Nephron progenitor cell (in vitro differentiated cells): ENCODE data around the gene SEC61A1.
A peak's percentile ranks its signal among the peaks of the same experiment; 100 is the strongest.

Experiments
- DNase-seq: peaks from one replicate; pipeline ENCODE4 v3.0.0; 2021
- H3K27ac Mint-ChIP-seq: 2 replicates; pipeline ENCODE4 v1.8.0; 2021; ENCODE audit warnings: mild to moderate bottlenecking, moderate library complexity, mixed read lengths
- H3K27me3 Mint-ChIP-seq: 2 replicates; pipeline ENCODE4 v1.8.0; 2021; ENCODE audit warnings: mild to moderate bottlenecking, low read depth, mixed read lengths; ENCODE audit not compliant: poor library complexity
- H3K36me3 Mint-ChIP-seq: 2 replicates; pipeline ENCODE4 v1.8.0; 2021; ENCODE audit warnings: low read depth, mixed read lengths
- H3K4me1 Mint-ChIP-seq: 2 replicates; pipeline ENCODE4 v1.8.0; 2021; ENCODE audit warnings: mixed read lengths
- H3K4me3 Mint-ChIP-seq: 2 replicates; pipeline ENCODE4 v1.8.0; 2021; ENCODE audit warnings: mild to moderate bottlenecking, moderate library complexity, mixed read lengths
- H3K9me3 Mint-ChIP-seq: 2 replicates; pipeline ENCODE4 v1.8.0; 2021; ENCODE audit warnings: mild to moderate bottlenecking, moderate library complexity, mixed read lengths
- TF ChIP-seq, protein P1 (sequence below): fragments of 200-600 bp; sonication (generic); IDR thresholded peaks from 2 replicates; pipeline ENCODE4 v1.5.0; 2021; ENCODE audit warnings: antibody characterized with exemption

SEC61A1 gene

DNA sequence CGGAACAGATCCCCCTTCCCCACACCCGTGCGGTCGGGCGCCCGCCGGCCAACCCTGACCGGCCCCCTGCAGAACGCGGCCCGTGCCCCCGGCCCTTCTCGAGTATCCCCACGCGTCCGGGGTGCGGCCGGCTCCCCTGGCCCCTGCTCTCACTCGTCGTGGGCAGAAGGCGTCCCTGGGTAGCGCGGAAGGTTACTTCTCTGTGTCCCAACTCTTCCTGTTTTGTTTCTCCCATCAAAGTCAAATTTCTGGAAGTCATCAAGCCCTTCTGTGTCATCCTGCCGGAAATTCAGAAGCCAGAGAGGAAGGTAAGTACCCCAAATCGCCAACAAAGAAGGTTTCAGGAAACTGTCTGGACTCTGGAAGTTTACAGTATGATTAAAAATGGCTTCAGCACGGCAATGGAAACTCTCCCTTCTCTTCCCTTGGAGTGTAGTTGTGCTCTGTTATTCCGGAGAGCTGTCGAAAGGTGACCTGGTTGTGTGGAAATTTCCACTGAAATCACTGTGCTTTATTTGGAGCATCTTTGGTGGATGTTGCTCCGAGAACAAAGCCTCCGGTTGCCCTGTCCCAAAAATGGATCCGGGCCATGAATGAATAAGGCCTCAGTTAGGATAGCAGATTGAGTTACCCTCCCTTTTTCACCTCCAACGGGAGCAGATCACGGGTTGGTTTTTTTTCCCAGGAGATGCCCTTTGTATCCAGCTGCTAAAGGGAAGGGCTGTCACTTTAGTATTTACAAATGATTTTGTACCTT lies 536 bp downstream of the SEC61A1 start:
- Mint-ChIP-seq H3K36me3 (peaks cover 31% of the 10 kb centered on the region), H3K4me1 (peaks cover 41% of the 10 kb centered on the region), H3K27me3 (peaks cover 13% of the 10 kb centered on the region), H3K27ac (peak overlapping the region; percentile 98), H3K9me3 (no peaks in the 10 kb centered on the region), H3K4me3 (peak overlapping the region; percentile 94)
- TF ChIP-seq, protein P1, sequence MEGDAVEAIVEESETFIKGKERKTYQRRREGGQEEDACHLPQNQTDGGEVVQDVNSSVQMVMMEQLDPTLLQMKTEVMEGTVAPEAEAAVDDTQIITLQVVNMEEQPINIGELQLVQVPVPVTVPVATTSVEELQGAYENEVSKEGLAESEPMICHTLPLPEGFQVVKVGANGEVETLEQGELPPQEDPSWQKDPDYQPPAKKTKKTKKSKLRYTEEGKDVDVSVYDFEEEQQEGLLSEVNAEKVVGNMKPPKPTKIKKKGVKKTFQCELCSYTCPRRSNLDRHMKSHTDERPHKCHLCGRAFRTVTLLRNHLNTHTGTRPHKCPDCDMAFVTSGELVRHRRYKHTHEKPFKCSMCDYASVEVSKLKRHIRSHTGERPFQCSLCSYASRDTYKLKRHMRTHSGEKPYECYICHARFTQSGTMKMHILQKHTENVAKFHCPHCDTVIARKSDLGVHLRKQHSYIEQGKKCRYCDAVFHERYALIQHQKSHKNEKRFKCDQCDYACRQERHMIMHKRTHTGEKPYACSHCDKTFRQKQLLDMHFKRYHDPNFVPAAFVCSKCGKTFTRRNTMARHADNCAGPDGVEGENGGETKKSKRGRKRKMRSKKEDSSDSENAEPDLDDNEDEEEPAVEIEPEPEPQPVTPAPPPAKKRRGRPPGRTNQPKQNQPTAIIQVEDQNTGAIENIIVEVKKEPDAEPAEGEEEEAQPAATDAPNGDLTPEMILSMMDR: no peak
- no peak for DNase-seq

DNA sequence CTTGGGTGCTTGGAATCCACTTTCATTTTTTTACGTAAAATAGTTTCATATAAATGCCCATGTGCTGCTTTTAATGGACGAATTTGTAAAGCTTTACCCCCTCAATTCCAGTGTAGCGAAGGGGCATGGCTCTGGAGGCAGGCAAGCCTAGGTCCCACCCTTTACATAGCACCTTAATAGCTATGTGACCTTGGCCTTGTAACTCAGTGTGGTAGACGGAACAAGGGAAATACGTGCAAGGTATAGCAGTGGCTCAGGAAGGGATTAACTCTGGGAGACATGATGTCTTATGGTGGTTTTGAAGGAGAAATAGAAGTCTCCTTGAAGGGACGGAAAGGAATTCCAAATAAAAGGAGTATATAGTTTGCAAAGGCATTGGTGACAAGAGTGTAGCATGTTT lies 1.4 kb downstream of the SEC61A1 start:
- Mint-ChIP-seq H3K27ac (no peak overlapping the region), H3K4me3 (peak overlapping the region; percentile 94), H3K9me3 (no peaks in the 10 kb centered on the region), H3K4me1 (peaks cover 41% of the 10 kb centered on the region), H3K27me3 (peaks cover 4% of the 10 kb centered on the region), H3K36me3 (peaks cover 31% of the 10 kb centered on the region)
- DNase-seq: no peak
- TF ChIP-seq, protein P1: no peak

DNA sequence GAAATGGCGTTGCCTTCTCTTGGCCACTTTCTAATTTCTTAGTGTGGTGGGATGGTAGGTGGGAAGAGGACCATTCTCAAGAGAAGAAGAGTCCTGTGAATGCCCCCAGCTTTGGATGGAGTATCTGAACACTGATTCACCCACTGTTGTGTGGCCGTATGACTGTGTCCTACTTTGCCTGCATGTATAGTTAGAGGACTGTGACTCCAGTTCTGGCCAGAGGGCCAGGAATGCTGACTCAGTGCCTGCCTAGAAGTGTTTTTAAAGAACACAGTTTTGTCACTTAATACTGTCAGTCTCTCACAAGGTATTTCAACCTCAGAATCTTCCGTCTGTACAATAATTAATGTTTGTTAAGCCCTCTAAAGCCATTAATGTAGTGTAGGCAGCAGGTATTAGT lies 2.1 kb downstream of the SEC61A1 start:
- Mint-ChIP-seq H3K4me1 (peaks cover 41% of the 10 kb centered on the region), H3K27ac (no peak overlapping the region), H3K9me3 (no peaks in the 10 kb centered on the region), H3K36me3 (peaks cover 39% of the 10 kb centered on the region), H3K4me3 (peak overlapping the region; percentile 94), H3K27me3 (no peaks in the 10 kb centered on the region)
- DNase-seq: no peak
- TF ChIP-seq, protein P1: no peak

DNA sequence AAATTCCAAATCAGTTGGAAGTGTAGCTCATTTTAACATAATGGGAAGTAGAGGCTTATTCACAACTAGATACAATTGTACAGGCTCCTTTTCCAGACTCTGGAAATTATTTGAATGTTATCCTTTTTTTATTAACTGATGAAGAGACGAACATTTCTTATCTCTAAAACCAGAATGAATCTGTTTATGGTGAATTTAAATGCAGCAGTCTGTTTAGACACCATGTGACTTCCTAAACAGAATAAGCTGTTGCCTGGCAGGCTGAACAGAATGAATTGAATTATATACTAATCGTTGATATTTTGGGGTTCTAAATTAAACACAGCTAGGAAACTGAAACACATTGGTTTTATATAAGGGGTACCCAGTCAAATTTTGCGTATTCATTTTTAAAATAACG lies 4.0 kb downstream of the SEC61A1 start:
- Mint-ChIP-seq H3K4me1 (peaks cover 36% of the 10 kb centered on the region), H3K4me3 (no peak overlapping the region), H3K27ac (no peak overlapping the region), H3K9me3 (no peaks in the 10 kb centered on the region), H3K27me3 (no peaks in the 10 kb centered on the region), H3K36me3 (peaks cover 56% of the 10 kb centered on the region)
- no peak for DNase-seq
- TF ChIP-seq, protein P1: no peak

DNA sequence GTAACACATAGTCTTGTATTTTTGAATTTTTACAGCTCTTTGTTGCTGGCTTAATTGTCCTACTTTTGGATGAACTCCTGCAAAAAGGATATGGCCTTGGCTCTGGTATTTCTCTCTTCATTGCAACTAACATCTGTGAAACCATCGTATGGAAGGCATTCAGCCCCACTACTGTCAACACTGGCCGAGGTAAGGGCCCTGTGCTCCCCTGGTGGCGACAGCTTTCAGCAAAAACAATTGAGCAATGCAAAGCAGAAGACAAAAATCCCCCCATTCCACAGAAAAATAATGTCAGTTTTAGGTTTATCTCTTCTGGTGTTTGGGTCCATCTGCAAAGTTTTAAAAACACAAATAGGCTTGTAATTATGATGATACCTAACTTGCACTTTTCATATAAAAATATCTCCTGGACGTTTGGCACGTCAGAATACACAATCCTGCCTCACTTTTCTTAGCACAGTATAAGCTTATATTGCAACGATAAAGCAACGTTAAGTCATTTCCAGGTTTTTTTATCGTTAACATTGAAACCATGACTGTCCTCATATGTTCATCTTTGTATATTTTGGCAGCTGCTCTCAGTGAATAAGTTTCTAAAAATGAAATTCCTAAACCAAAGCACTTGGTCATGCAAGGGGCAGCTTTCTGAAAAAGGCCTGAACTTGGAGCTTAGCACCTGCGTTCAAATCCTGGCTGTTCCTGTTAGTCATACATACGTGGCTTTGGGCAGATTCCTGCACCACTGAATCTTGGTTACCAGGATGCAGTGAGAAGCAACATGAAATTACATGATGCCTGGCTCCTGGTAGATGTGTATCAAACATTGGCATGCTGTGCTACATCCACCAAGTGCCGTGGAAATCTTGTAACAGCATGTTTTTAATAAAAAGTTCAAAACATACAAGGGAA lies 8.5 kb downstream of the SEC61A1 start:
- Mint-ChIP-seq H3K4me1 (no peaks in the 10 kb centered on the region), H3K4me3 (no peak overlapping the region), H3K9me3 (no peaks in the 10 kb centered on the region), H3K27ac (peak overlapping the region; percentile 43), H3K36me3 (peaks cover 85% of the 10 kb centered on the region), H3K27me3 (no peaks in the 10 kb centered on the region)
- TF ChIP-seq, protein P1: no peak
- DNase-seq: no peak
